ENCODE results near the gene CSTF2T.

CSTF2T gene

DNA sequence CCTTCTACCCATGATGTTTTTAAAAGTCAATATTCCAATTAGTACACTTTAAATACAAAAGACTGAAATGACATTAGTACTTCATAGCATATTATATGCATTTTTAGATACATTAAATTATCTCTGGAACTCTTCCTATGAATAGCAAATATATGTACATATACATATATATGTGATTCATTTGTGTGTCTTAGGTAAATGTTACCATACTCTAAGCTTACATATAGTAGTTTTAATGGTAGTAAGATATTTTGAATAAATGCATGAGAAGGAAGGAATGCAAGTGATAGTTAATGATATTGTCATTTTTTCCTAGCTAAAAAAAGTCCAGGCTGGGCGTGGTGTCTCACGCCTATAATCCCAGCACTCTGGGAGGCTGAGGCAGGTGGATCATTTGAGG is 46.0 kb upstream of the CSTF2T start:
- Histone ChIP-seq H3K4me3 (ENCODE audit: low read depth, low read length, poor library complexity, severe bottlenecking) (no peak overlapping the region), H3K9me2 (ENCODE audit: low read depth, low read length) (no peaks in the 10 kb centered on the region), H3K9me3 (ENCODE audit: low read length) (no peaks in the 10 kb centered on the region), H3K4me1 (ENCODE audit: insufficient read depth, low read length, severe bottlenecking) (no peaks in the 10 kb centered on the region), H3K27me3 (ENCODE audit: insufficient read depth, low read length) (no peaks in the 10 kb centered on the region), H3K27ac (ENCODE audit: low read depth, low read length, poor library complexity, severe bottlenecking) (no peak overlapping the region), H3F3A (ENCODE audit: insufficient read depth, low read length) (no peaks in the 10 kb centered on the region), H2AFZ (ENCODE audit: low read length) (no peak overlapping the region), H3K9ac (ENCODE audit: low read length) (no peak overlapping the region), H3K36me3 (ENCODE audit: insufficient read depth, low read length) (no peaks in the 10 kb centered on the region), H4K20me1 (ENCODE audit: insufficient read depth, low read length) (no peaks in the 10 kb centered on the region), H3K79me2 (ENCODE audit: insufficient read depth, low read length) (no peaks in the 10 kb centered on the region), H3K4me2 (ENCODE audit: low read length) (no peak overlapping the region)
- TF ChIP-seq EZH2 (IDR thresholded peaks at IDR 0.05; ENCODE audit: borderline replicate concordance, low read length) = no peak
- TF ChIP-seq, protein P1, sequence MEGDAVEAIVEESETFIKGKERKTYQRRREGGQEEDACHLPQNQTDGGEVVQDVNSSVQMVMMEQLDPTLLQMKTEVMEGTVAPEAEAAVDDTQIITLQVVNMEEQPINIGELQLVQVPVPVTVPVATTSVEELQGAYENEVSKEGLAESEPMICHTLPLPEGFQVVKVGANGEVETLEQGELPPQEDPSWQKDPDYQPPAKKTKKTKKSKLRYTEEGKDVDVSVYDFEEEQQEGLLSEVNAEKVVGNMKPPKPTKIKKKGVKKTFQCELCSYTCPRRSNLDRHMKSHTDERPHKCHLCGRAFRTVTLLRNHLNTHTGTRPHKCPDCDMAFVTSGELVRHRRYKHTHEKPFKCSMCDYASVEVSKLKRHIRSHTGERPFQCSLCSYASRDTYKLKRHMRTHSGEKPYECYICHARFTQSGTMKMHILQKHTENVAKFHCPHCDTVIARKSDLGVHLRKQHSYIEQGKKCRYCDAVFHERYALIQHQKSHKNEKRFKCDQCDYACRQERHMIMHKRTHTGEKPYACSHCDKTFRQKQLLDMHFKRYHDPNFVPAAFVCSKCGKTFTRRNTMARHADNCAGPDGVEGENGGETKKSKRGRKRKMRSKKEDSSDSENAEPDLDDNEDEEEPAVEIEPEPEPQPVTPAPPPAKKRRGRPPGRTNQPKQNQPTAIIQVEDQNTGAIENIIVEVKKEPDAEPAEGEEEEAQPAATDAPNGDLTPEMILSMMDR (IDR thresholded peaks at IDR 0.05; ENCODE audit: low read length) = no peak

DNA sequence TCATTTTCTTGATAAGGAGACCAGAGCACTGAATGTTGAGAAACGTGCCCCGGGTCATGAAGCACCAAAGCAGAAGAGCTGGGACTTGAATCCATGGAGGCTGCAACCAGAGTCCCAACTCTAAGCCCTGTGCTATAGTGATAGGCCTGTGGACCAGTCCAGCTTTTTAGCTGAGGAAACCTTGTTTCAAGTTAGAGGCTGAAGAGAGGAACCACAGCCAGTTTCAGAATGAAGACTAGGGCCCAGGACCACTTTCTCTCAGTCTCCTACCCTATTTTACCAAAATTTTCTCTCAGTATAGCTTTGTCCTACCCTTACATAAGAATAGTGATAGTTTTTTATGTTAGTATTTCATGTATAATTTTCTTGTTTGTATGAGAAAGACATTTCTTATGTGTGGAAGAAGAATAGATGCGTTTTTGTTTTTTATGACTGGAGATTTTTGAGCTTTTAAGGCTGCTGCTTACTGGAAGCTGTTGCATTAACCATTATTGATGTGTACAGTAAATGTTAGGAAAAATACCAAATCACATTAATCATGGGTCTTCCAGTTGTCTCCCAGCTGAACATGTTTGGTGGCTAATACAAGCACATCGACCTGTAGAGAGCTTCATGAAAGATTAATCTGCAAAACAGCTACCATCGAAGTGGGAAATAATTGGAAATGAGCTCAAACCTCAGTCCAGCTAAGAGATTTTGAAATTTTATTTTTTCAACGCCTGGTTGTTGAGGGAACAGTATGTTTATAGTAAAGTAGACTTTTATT is 45.0 kb upstream of the CSTF2T start:
- Histone ChIP-seq H3K4me2 (ENCODE audit: low read length) (no peak overlapping the region), H3K9me3 (ENCODE audit: low read length) (no peaks in the 10 kb centered on the region), H3K9ac (ENCODE audit: low read length) (no peak overlapping the region), H3K79me2 (ENCODE audit: insufficient read depth, low read length) (no peaks in the 10 kb centered on the region), H3F3A (ENCODE audit: insufficient read depth, low read length) (no peaks in the 10 kb centered on the region), H3K4me1 (ENCODE audit: insufficient read depth, low read length, severe bottlenecking) (no peaks in the 10 kb centered on the region), H3K4me3 (ENCODE audit: low read depth, low read length, poor library complexity, severe bottlenecking) (no peak overlapping the region), H2AFZ (ENCODE audit: low read length) (no peak overlapping the region), H3K27me3 (ENCODE audit: insufficient read depth, low read length) (no peaks in the 10 kb centered on the region), H3K36me3 (ENCODE audit: insufficient read depth, low read length) (no peaks in the 10 kb centered on the region), H4K20me1 (ENCODE audit: insufficient read depth, low read length) (no peaks in the 10 kb centered on the region), H3K9me2 (ENCODE audit: low read depth, low read length) (no peaks in the 10 kb centered on the region), H3K27ac (ENCODE audit: low read depth, low read length, poor library complexity, severe bottlenecking) (no peak overlapping the region)
- TF ChIP-seq EZH2 (IDR thresholded peaks at IDR 0.05; ENCODE audit: borderline replicate concordance, low read length) = no peak
- TF ChIP-seq, protein P1 (IDR thresholded peaks at IDR 0.05; ENCODE audit: low read length) = no peak

DNA sequence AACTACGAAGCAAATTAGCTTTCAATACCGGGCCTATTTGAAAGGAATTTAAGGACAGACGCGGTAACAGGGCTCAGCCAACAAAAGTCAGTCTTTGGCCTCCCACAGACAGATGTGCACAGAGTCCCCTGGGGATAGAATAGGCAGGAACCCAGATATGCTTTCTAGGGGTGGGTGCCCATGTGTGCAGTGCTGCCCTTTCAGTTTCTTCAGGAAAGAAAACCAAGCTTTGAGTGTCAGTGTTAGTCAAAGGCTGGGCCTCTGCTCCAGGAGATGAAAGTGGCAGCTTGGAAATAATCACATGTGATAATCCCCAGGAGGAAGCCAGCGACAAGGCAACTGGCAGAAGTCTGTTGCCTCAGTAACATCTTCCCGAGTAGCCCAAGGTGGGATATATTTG is 43.8 kb upstream of the CSTF2T start:
- Histone ChIP-seq H3K36me3 (ENCODE audit: insufficient read depth, low read length) (no peaks in the 10 kb centered on the region), H3K9ac (ENCODE audit: low read length) (no peak overlapping the region), H3K4me3 (ENCODE audit: low read depth, low read length, poor library complexity, severe bottlenecking) (no peak overlapping the region), H3K79me2 (ENCODE audit: insufficient read depth, low read length) (no peaks in the 10 kb centered on the region), H4K20me1 (ENCODE audit: insufficient read depth, low read length) (no peaks in the 10 kb centered on the region), H3K9me3 (ENCODE audit: low read length) (no peaks in the 10 kb centered on the region), H3F3A (ENCODE audit: insufficient read depth, low read length) (no peaks in the 10 kb centered on the region), H3K9me2 (ENCODE audit: low read depth, low read length) (no peaks in the 10 kb centered on the region), H3K4me2 (ENCODE audit: low read length) (no peak overlapping the region), H3K4me1 (ENCODE audit: insufficient read depth, low read length, severe bottlenecking) (no peaks in the 10 kb centered on the region), H2AFZ (ENCODE audit: low read length) (no peak overlapping the region), H3K27me3 (ENCODE audit: insufficient read depth, low read length) (no peaks in the 10 kb centered on the region), H3K27ac (ENCODE audit: low read depth, low read length, poor library complexity, severe bottlenecking) (no peak overlapping the region)
- TF ChIP-seq, protein P1 (IDR thresholded peaks at IDR 0.05; ENCODE audit: low read length) = no peak
- TF ChIP-seq EZH2 (IDR thresholded peaks at IDR 0.05; ENCODE audit: borderline replicate concordance, low read length) = no peak
